ENCODE results near the gene SH3TC1.

The SH3TC1 gene

GRCh38 chr4:8198906-8199593 lies at the start of gene SH3TC1:
TSS of gene SH3TC1 (plus strand) at chr4:8199290. CDS start at chr4:8205195, 5,905 bp downstream.
- DNase-seq, result peak; percentile 60

GRCh38 chr4:8149664-8150063 lies 49.4 kb upstream of the SH3TC1 start:
- DNase-seq, result no peak

- DNase-seq, result no peak
Measured at GRCh38 chr4:8150152-8151090, 48.7 kb upstream of the SH3TC1 start.

GRCh38 chr4:8151165-8151650 lies 47.9 kb upstream of the SH3TC1 start:
- no peak for DNase-seq

- no peak for DNase-seq
Measured at GRCh38 chr4:8152090-8152864, 46.8 kb upstream of the SH3TC1 start.

- no peak for DNase-seq
Measured at GRCh38 chr4:8152865-8153257, 46.2 kb upstream of the SH3TC1 start.

GRCh38 chr4:8153441-8153840 lies 45.6 kb upstream of the SH3TC1 start:
- no peak for DNase-seq

GRCh38 chr4:8155048-8155447 lies 44.0 kb upstream of the SH3TC1 start:
- no peak for DNase-seq

GRCh38 chr4:8155660-8156421 lies 43.2 kb upstream of the SH3TC1 start:
- no peak for DNase-seq

GRCh38 chr4:8156617-8157016 lies 42.5 kb upstream of the SH3TC1 start:
- no peak for DNase-seq

- no peak for DNase-seq
Measured at GRCh38 chr4:8157496-8157895, 41.6 kb upstream of the SH3TC1 start.

GRCh38 chr4:8157944-8158709 lies 41.0 kb upstream of the SH3TC1 start:
- no peak for DNase-seq

- DNase-seq, result peak; percentile 97
Measured at GRCh38 chr4:8158710-8159536, 40.2 kb upstream of the SH3TC1 start, which contains the start of gene ABLIM2. TSS of gene ABLIM2 (minus strand) at chr4:8158813. CDS start at chr4:8158689, 124 bp downstream.

GRCh38 chr4:8159537-8160232 lies 39.4 kb upstream of the SH3TC1 start:
- DNase-seq, result no peak

GRCh38 chr4:8160233-8160560 lies 38.9 kb upstream of the SH3TC1 start:
- no peak for DNase-seq

GRCh38 chr4:8160572-8160971 lies 38.5 kb upstream of the SH3TC1 start:
- DNase-seq, result no peak

GRCh38 chr4:8162625-8163024 lies 36.5 kb upstream of the SH3TC1 start:
- DNase-seq, result no peak

- no peak for DNase-seq
Measured at GRCh38 chr4:8163026-8163425, 36.1 kb upstream of the SH3TC1 start.

GRCh38 chr4:8163436-8164193 lies 35.5 kb upstream of the SH3TC1 start:
- no peak for DNase-seq
